ENCODE measurements around the gene NPAS1. TPM values are rescaled to one million over a fixed set of nuclear protein-coding genes. Genes with fewer than 3 reads are reported as not detected.

NPAS1 gene
- total and polyA plus RNA-seq, 2 of the 13 experiments (the other 11 are each of a cell fraction or from before 2014, with no cell fraction given), result 0.35 to 2.9 TPM

- H3K36me3 ChIP-seq (replicated peaks in 1 of 2; ENCODE audit: control insufficient read depth in 1 of 2, insufficient read depth in 2 of 2, low read length in 2 of 2), result peaks cover 10 to 13% of the 10 kb centered on the region in 2 experiments; a peak in 4 of 5 replicates
- POLR2A ChIA-PET, result interaction anchor here (1.1 to 1.4 kb wide), 2 partner anchors 28 to 92 kb away, joined by 3 read pairs; no protein-coding TSS in a partner anchor
- in situ Hi-C loops (cut with HindIII; ENCODE audit: extremely low pct_ligation_motif_present, low pct_unique_long_range_greater_than_20kb) (no loop called here), intact Hi-C loops (cut with micrococcal nuclease; ENCODE audit: unreplicated experiment) (loop anchor here (5.0 kb wide), 1 partner anchor 56 kb away; no protein-coding TSS in a partner anchor)
- no peak for TF ChIP-seq ZNF747 (CRISPR knock-in tag; IDR thresholded peaks at IDR 0.05; ENCODE audit: borderline replicate concordance)
- TF ChIP-seq ZNF629 (CRISPR knock-in tag; conservative IDR thresholded peaks at IDR 0.05), result peak; percentile 86
- peaks cover 16% of the 10 kb centered on the region for H3K79me2 ChIP-seq (ENCODE audit: insufficient read depth, low read length)
- H2AFZ ChIP-seq (ENCODE audit: low read length), result no peak overlapping the region
- CTCF ChIA-PET (ENCODE audit: low intra/inter-chr PET ratio, low total read pairs), result no interaction called here
- H4K20me1 ChIP-seq (ENCODE audit: insufficient read depth, low read length), result no peaks in the 10 kb centered on the region
- no peaks in the 10 kb centered on the region for H3K9me3 ChIP-seq (ENCODE audit: low read length)
- no peak overlapping the region for H3K4me3 ChIP-seq (replicated peaks in 1 of 3; ENCODE audit: insufficient read depth in 1 of 3, low read depth in 2 of 3, low read length in 3 of 3)
- H3K27ac ChIP-seq (ENCODE audit: extremely low read length, insufficient read depth, low read length), result no peak overlapping the region
- no peak overlapping the region for H3K9ac ChIP-seq (ENCODE audit: insufficient read depth, low read depth, low read length)
- ATAC-seq, result no peak
- 98% methylated on average over 6 of the region's 6 CpGs for WGBS (ENCODE audit: low lambda C conversion rate)
- H3K4me2 ChIP-seq (ENCODE audit: low read depth, low read length), result no peak overlapping the region
- no peak for FAIRE-seq
- no TSS peak for BruUV-seq (replicated peaks)
- H3K4me1 ChIP-seq (ENCODE audit: insufficient read depth, low read length), result peaks cover 35% of the 10 kb centered on the region
- no peaks in the 10 kb centered on the region for H3K27me3 ChIP-seq (ENCODE audit: control insufficient read depth in 1 of 2, insufficient read depth in 2 of 2, low read length in 2 of 2)
- DNase-seq (ENCODE audit: low spot score), result no peak
These were observed 36.5 kb upstream of the NPAS1 start for GRCh38 chr19:46983097-46983496.

DNA sequence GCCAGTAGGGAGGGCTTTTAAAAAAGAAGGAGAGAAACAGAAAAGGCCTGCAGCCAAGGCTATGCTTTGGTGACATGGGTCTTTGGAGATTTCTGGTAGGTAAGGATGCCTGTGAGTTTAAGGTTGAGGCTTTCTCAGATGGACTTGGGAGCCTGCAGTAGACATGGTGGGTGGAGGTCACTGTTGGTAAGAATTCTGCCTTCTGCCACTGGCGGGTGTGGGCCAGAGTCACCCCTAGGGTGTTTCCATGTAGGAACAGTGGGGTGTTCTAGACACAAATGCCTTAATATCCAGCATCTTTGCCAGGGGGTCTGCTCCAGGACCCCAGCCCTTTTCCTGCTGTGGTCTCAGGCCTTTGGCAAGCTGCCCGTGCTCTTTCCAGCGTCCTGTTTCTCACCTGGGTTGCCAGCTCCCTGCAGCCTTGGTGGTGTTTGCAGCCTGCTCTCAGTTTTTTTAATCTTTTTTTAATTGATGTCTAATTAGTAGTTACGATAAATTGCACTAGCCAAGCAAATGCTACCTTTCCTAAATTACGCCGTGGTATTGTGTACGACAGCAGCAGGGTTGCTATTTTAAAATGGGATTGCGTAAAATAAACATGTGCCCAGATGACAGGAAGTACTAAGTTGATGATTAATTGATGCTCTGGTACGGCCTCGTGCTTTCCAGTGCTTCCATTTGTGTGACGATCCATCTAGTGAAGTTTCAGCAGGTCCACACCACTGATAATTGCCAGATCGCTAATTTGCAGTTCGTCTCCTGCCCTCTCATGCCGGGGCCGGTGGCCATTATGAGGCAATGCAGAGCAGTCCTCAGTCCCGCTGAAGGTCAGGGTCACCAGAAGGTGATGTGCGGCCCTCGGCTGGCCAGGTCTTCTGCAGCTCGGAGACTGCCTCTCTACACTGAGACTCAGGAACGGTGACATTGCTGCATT lies 35.3 kb upstream of the NPAS1 start:
- intact Hi-C loops (cut with micrococcal nuclease; ENCODE audit: unreplicated experiment), result loop anchor here (1.0 to 5.0 kb wide), 3 partner anchors 30 to 128 kb away; no protein-coding TSS in a partner anchor
- Histone ChIP-seq H3K27me3 (ENCODE audit: control insufficient read depth in 1 of 2, insufficient read depth in 2 of 2, low read length in 2 of 2) (no peaks in the 10 kb centered on the region), H3K4me3 (replicated peaks in 1 of 3; ENCODE audit: insufficient read depth in 1 of 3, low read depth in 2 of 3, low read length in 3 of 3) (peak overlapping the region in 2 of 3 experiments; percentile 8 to 52; a peak in 3 of 6 replicates), H2AFZ (ENCODE audit: low read length) (no peak overlapping the region), H3K9ac (ENCODE audit: insufficient read depth, low read depth, low read length) (peak overlapping the region; percentile 55), H3K36me3 (replicated peaks in 1 of 2; ENCODE audit: control insufficient read depth in 1 of 2, insufficient read depth in 2 of 2, low read length in 2 of 2) (peaks cover 16 to 18% of the 10 kb centered on the region in 2 experiments), H4K20me1 (ENCODE audit: insufficient read depth, low read length) (no peaks in the 10 kb centered on the region), H3K4me2 (ENCODE audit: low read depth, low read length) (peak overlapping the region; percentile 65), H3K4me1 (ENCODE audit: insufficient read depth, low read length) (peaks cover 35% of the 10 kb centered on the region), H3K27ac (ENCODE audit: extremely low read length, insufficient read depth, low read length) (peak overlapping the region; percentile 79), H3K9me3 (ENCODE audit: low read length) (no peaks in the 10 kb centered on the region), H3K79me2 (ENCODE audit: insufficient read depth, low read length) (peaks cover 16% of the 10 kb centered on the region)
- WGBS (ENCODE audit: low lambda C conversion rate), result 4% methylated on average over 18 of the region's 20 CpGs
- no TSS peak for BruUV-seq (replicated peaks)
- in situ Hi-C loops (cut with HindIII; ENCODE audit: extremely low pct_ligation_motif_present, low pct_unique_long_range_greater_than_20kb), result no loop called here
- POLR2A ChIA-PET, result interaction anchor here (0.5 to 3.5 kb wide), 8 partner anchors 29 to 263 kb away, joined by 3 to 13 read pairs (median 4); no protein-coding TSS in a partner anchor
- peak; percentile 88 for ATAC-seq
- FAIRE-seq, result peak; percentile 85
- CTCF ChIA-PET (ENCODE audit: low intra/inter-chr PET ratio, low total read pairs), result no interaction called here
- peak; percentile 90 for DNase-seq (ENCODE audit: low spot score)
- TF ChIP-seq ZKSCAN5 (CRISPR knock-in tag; IDR thresholded peaks at IDR 0.05) (no peak), TBX2 (CRISPR knock-in tag; IDR thresholded peaks at IDR 0.05; ENCODE audit: borderline replicate concordance) (peak; percentile 96), MIER3 (CRISPR knock-in tag; IDR thresholded peaks at IDR 0.05; ENCODE audit: borderline replicate concordance) (peak; percentile 66; the same call in 1 of the 2 replicates), KLF12 (CRISPR knock-in tag; IDR thresholded peaks at IDR 0.05; ENCODE audit: borderline replicate concordance) (no peak; the same call in 1 of the 2 replicates), KDM5B (CRISPR knock-in tag; IDR thresholded peaks at IDR 0.05; ENCODE audit: borderline replicate concordance) (peak; percentile 56; the same call in 1 of the 2 replicates), ZNF564 (CRISPR knock-in tag; IDR thresholded peaks at IDR 0.05) (peak; percentile 74; the same call in 1 of the 2 replicates), NR3C1 (CRISPR knock-in tag; IDR thresholded peaks at IDR 0.05) (no peak), HCFC1 (IDR thresholded peaks at IDR 0.05; ENCODE audit: low read depth, low read length) (no peak), SPEN (CRISPR knock-in tag; IDR thresholded peaks at IDR 0.05; ENCODE audit: low read depth) (peak; percentile 68), SMC3 (IDR thresholded peaks at IDR 0.05; ENCODE audit: low read length) (0 out of 2 replicates have a peak, but pooled peaks have one; percentile 14)
- TF ChIP-seq, protein P1, sequence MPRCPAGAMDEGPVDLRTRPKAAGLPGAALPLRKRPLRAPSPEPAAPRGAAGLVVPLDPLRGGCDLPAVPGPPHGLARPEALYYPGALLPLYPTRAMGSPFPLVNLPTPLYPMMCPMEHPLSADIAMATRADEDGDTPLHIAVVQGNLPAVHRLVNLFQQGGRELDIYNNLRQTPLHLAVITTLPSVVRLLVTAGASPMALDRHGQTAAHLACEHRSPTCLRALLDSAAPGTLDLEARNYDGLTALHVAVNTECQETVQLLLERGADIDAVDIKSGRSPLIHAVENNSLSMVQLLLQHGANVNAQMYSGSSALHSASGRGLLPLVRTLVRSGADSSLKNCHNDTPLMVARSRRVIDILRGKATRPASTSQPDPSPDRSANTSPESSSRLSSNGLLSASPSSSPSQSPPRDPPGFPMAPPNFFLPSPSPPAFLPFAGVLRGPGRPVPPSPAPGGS (CRISPR knock-in tag; IDR thresholded peaks at IDR 0.05), result no peak
- TF ChIP-seq, protein P2, sequence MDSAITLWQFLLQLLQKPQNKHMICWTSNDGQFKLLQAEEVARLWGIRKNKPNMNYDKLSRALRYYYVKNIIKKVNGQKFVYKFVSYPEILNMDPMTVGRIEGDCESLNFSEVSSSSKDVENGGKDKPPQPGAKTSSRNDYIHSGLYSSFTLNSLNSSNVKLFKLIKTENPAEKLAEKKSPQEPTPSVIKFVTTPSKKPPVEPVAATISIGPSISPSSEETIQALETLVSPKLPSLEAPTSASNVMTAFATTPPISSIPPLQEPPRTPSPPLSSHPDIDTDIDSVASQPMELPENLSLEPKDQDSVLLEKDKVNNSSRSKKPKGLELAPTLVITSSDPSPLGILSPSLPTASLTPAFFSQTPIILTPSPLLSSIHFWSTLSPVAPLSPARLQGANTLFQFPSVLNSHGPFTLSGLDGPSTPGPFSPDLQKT (CRISPR knock-in tag; IDR thresholded peaks at IDR 0.05; ENCODE audit: borderline replicate concordance), result no peak
